Left lung (tissue), 10 donors: ENCODE data around the gene BRWD1. TPM values are rescaled to one million over a fixed set of nuclear protein-coding genes. Genes with fewer than 3 reads are reported as not detected.

Source experiments
- ATAC-seq: fragments of 200-7000 bp; cut with Tn5 transposase; one replicate; pipeline ENCODE4 v1.9.1; 2020; ENCODE audit warnings: moderate library complexity
- DNase-seq, 4 donors: peaks; one replicate each; pipeline ENCODE4 v3.0.0-alpha.2; 2013 to 2020
- H3K27ac ChIP-seq, 2 donors: fragments of 200-600 bp; sonication (generic) in 1 of 2; one replicate each; pipeline versions ENCODE4 v1.5.0 to v1.8.0; 2020 to 2021
- H3K27me3 ChIP-seq, 2 donors: fragments of 200-600 bp; sonication (generic) in 1 of 2; one replicate each; pipeline versions ENCODE4 v1.5.0 to v1.8.0; 2020 to 2021
- H3K36me3 ChIP-seq, 2 donors: fragments of 200-600 bp; sonication (generic) in 1 of 2; one replicate each; pipeline versions ENCODE4 v1.5.0 to v1.8.0; 2020 to 2021
- H3K4me1 ChIP-seq, 2 donors: fragments of 200-600 bp; one replicate each; pipeline ENCODE4 v1.8.0; 2021
- H3K4me3 ChIP-seq, 2 donors: fragments of 200-600 bp; sonication (generic) in 1 of 2; one replicate each; pipeline versions ENCODE4 v1.5.0 to v1.8.0; 2020 to 2021; ENCODE audit warnings: mild to moderate bottlenecking in 1 of 2
- H3K9me3 ChIP-seq, 2 donors: fragments of 200-600 bp; sonication (generic) in 1 of 2; one replicate each; pipeline versions ENCODE4 v1.5.0 to v1.8.0; 2020 to 2021
- CTCF ChIP-seq, 2 donors: fragments of 200-600 bp; sonication (generic) in 1 of 2; IDR thresholded peaks; one replicate each; pipeline versions ENCODE4 v1.5.0 to v1.8.0; 2021; ENCODE audit warnings: antibody characterized with exemption in 2 of 2
- intact Hi-C, 2 donors: fragments of 100-400 bp; cut with DNase I; formaldehyde crosslinking; loops; one replicate each; pipeline versions ENCODE4 v1.11.2 to v1.14.2; 2022
- polyA plus RNA-seq, 6 donors: library from polyadenylated mRNA; unstranded; fragments of 120-200 nt; gene quantifications; one replicate each; pipeline ENCODE4 v1.2.1, GENCODE V29; 2013; ENCODE audit not compliant: insufficient read length in 6 of 6
- total RNA-seq, 2 donors: library from RNA; stranded (reverse); fragmentation: NEBNext Ultra II Directional; extraction: Animal tissue kit (Norgen Biotek cat#: 25700); gene quantifications; one replicate each; pipeline ENCODE4 v1.2.1, GENCODE V29; 2021
- donor health status: DM: no; HTN: yes; CAD: no.
- donor health status: DM: no; HTN: no; CAD: no.

The BRWD1 gene
- total and polyA plus RNA-seq, 8 donors, result 33.0 to 54.3 (median 47.3) TPM

- Histone ChIP-seq H3K27me3 (no peaks in the 10 kb centered on the region), H3K4me1 (no peaks in the 10 kb centered on the region), H3K27ac (no peak overlapping the region), H3K36me3 (peaks cover 0 to 84% of the 10 kb centered on the region in 2 donors), H3K4me3 (no peak overlapping the region), H3K9me3 (no peaks in the 10 kb centered on the region)
- DNase-seq (no peak), ATAC-seq (no peak)
- TF ChIP-seq CTCF (IDR thresholded peaks at IDR 0.05), result no peak
- intact Hi-C loops, result no loop called here
Observed at GRCh38 chr21:39220150-39220549, 93.3 kb downstream of the BRWD1 start.

GRCh38 chr21:39218082-39218409, 95.4 kb downstream of the BRWD1 start:
- no peaks in the 10 kb centered on the region for H3K9me3 ChIP-seq
- ATAC-seq (no peak), DNase-seq (no peak)
- TF ChIP-seq CTCF (IDR thresholded peaks at IDR 0.05), result no peak
- H3K4me3 ChIP-seq, result no peak overlapping the region
- H3K36me3 ChIP-seq, result peaks cover 0 to 81% of the 10 kb centered on the region in 2 donors
- H3K27ac ChIP-seq, result no peak overlapping the region
- H3K27me3 ChIP-seq, result no peaks in the 10 kb centered on the region
- intact Hi-C loops, result no loop called here
- no peaks in the 10 kb centered on the region for H3K4me1 ChIP-seq

GRCh38 chr21:39217356-39218081, 95.9 kb downstream of the BRWD1 start:
- intact Hi-C loops, result no loop called here
- H3K4me1 ChIP-seq, result no peaks in the 10 kb centered on the region
- no peaks in the 10 kb centered on the region for H3K27me3 ChIP-seq
- H3K4me3 ChIP-seq, result no peak overlapping the region
- H3K9me3 ChIP-seq, result no peaks in the 10 kb centered on the region
- TF ChIP-seq CTCF (IDR thresholded peaks at IDR 0.05), result no peak
- ATAC-seq (no peak), DNase-seq (no peak)
- H3K36me3 ChIP-seq, result peaks cover 0 to 81% of the 10 kb centered on the region in 2 donors
- no peak overlapping the region for H3K27ac ChIP-seq

- DNase-seq (no peak), ATAC-seq (peak; percentile 68)
- TF ChIP-seq CTCF (IDR thresholded peaks at IDR 0.05), result no peak
- peaks cover 0 to 76% of the 10 kb centered on the region in 2 donors for H3K36me3 ChIP-seq
- no peaks in the 10 kb centered on the region for H3K4me1 ChIP-seq
- no peak overlapping the region for H3K27ac ChIP-seq
- intact Hi-C loops, result no loop called here
- H3K27me3 ChIP-seq, result no peaks in the 10 kb centered on the region
- H3K4me3 ChIP-seq, result no peak overlapping the region
- no peaks in the 10 kb centered on the region for H3K9me3 ChIP-seq
Observed at GRCh38 chr21:39216290-39216689, 97.1 kb downstream of the BRWD1 start.

- H3K27me3 ChIP-seq, result no peaks in the 10 kb centered on the region
- TF ChIP-seq CTCF (IDR thresholded peaks at IDR 0.05), result no peak
- intact Hi-C loops, result no loop called here
- H3K27ac ChIP-seq, result no peak overlapping the region
- H3K4me3 ChIP-seq, result no peak overlapping the region
- peaks cover 0 to 82% of the 10 kb centered on the region in 2 donors for H3K36me3 ChIP-seq
- ATAC-seq (no peak), DNase-seq (no peak)
- no peaks in the 10 kb centered on the region for H3K9me3 ChIP-seq
- no peaks in the 10 kb centered on the region for H3K4me1 ChIP-seq
Observed at GRCh38 chr21:39215078-39215477, 98.4 kb downstream of the BRWD1 start.
